Measurements from ENCODE around the gene ADCY10.
"Not testable (repeated sequence)": the region's sequence is repeated elsewhere in the genome, so short reads cannot be mapped to it uniquely, and the experiment has no call there.

The ADCY10 gene

DNA sequence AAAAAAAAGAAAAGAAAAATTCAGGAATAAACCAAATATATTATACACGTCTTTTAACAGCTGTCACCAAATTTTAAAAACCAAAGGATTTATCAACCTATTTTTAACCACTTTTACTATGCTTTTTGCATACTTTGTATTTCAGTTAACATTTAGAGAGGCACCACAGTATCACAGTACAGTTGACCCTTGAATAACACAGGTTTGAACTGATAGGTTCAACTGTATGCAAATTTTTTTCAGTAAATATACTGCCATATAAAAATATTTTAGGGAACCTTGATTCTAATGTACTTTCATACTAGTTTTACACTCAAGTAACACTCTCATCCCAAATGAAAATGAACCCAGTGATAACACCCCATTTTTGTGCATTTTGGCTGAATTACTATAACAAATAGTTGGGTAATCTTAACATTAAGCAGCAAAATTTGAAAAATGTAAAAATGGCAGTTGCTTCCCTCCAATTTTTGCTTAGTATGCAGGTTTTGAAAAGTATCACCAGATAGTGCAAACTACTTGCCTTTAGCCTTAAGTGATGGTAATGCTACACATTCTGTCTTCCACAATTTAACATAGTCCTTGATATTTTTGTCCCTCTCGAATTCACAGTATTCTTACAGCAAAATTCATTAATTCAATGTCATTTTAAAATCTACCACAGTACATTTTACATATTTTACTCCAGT lies 10.8 kb upstream of the ADCY10 start:
- peak; percentile 71 for DNase-seq

DNA sequence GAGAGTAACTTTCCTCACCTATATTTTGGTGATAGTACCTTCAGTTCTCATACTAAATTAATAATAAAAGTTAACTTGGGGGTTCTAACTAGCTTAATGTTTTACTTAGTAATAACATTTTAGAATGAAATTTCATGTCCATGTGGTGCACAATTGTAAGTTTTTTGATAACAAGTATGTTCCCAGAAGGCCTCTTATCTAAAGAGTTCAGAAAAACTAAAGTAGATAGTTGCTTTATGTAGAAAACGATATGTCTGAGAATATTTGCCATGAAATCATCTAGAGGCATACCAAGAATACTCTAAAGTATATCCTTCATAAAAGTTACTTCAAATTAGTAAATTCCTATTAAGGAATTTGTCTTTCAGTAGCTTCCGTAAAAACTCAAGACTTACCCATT lies 10.2 kb upstream of the ADCY10 start:
- no peak for DNase-seq

DNA sequence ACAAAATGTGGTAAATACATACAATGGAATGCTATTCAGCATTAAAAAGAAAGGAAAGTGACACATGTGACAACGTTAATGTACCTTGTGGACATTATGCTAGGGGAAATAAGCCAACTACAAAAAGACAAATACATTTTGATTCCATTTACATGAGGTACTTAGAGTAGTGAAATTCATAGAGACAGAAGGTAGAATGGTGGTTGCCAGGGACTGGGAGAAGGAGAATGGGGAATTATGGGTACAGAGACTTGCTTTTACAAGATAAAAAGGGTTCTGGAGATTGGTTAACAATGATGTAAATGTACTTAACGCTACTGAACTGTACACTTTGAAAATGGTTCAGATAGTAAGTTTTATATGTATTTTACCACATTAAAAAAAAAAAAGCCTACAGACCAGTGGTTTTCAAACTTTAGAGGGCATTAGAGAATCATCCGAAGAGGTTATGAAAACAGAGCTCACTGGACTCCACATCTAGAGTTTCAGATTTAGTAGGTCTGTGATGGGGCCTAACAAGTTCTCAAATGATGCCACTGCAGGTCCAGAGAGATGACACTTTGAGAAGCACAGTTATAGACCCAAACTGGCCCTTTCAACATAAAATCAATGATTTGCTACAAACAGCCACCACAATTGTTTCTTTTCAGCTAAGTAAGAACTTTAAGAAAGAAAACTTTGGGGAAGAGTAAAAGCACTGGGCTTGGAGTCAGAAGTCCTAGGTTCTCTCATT lies 9.6 kb upstream of the ADCY10 start:
- no peak for DNase-seq

- no peak for DNase-seq
These were observed 8.7 kb upstream of the ADCY10 start for GRCh38 chr1:167922611-167923074.

GRCh38 chr1:167922023-167922422 lies 8.1 kb upstream of the ADCY10 start:
- DNase-seq, result no peak

GRCh38 chr1:167916766-167917511 lies 3.0 kb upstream of the ADCY10 start:
- DNase-seq, result no peak

GRCh38 chr1:167915569-167915968 lies 1.6 kb upstream of the ADCY10 start:
- no peak for DNase-seq

- no peak for DNase-seq
These were observed 1.6 kb downstream of the ADCY10 start for GRCh38 chr1:167912294-167912693.

- DNase-seq, result no peak
These were observed 2.5 kb downstream of the ADCY10 start for GRCh38 chr1:167911413-167911812.

DNA sequence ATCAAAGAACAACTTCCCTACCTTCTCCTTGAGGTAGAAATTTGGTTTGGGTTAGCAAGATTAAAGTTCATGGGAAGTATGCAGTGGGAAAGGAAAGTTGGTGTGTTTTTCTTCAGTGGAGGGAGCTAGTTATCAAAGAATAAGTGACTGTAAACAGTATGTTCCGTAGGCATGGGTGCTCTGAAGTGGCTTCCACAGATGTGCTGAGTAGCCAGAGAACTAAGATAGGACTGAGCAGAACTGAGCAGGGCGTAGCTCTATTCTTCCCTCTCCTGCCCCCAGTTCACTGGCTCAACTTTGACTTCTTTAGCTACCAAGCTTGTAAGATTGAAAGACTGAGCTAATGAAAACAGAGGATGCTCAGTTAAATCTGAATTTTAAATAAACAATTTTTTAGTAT lies 3.4 kb downstream of the ADCY10 start:
- DNase-seq, result no peak

DNA sequence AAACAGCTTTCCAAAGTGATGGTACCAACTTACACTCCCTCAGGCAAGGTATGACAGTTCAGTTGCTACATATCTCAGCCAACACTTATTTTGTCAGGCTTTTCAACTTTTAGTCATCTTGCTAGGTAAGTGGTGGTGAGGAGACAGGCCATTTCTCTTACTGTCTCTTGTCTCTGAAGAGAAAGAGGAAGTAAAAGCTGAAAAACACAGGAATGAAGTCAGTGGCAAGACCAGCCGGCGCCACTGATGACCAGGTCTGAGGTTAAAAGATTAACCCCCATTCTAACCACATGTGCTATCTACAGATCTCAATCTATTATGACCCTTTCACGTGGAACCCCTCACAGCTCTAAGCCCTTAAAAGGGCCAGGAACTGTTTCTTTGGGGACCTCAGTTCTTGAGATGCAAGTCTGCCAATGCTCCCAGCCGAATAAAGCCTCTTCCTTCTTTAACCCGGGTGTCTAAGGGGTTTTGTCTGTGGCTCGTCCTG lies 4.2 kb downstream of the ADCY10 start:
- no peak for DNase-seq

GRCh38 chr1:167905671-167906070 lies 8.3 kb downstream of the ADCY10 start:
- DNase-seq, result no peak

DNA sequence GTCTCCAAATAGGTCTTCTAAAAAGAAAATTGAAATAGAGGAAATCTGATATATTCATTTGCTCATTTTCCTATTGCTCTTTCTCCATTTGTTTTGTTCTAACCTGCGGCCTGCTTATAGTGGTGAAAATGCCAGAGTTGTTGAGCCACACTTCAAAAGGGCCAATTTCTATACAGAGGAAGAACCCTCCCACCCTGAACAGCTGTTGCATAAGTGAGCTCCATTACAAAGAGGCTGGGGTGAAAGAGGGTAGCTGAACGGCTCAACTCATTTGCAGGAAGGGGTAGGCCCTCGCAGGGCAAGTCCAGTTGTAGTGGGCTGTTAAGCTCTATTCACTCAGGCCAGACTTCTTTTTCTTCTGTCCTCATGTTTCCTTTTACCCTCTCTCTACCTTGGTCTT lies 8.8 kb downstream of the ADCY10 start:
- no peak for DNase-seq

DNA sequence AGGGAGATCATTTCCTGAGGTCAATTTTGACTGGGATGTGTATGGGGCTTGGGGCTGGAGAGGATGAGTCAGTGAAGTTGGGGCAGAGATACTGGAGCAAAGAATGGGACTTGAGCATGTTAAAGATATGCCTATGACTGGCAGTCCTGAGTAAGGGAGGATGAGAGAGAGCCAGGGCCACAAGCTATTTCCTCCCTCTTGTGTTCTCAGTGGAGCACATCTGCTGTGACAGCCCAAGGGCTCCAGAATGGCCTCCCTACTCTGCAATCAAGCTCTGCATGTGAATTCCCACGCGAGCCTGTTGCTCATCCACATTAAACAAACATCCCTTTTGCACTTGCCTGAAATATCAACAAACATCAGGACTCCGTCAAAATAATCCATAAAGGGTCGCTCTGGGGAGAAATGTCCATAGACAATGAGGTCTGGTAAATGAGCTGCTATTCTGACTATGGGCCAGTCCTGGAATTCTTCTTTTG lies 9.2 kb downstream of the ADCY10 start:
- DNase-seq, result no peak

DNA sequence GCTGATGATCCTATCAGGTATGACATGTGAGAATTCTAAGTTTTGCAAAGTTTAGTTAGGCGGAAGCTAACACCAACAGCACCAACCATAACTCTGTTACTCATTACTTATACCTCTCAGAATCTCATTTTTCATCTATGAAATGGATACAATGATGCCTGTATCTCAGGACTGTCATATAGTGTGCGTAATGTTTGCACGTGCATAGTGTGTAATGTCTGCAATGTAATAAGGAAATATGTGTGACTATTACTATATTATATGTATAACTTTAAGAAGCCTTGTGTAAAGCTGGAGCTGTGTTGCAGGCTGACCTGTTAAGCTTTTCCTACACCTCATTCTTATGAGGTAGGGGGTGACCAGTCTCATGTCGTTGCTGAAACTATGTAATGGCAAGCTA lies 13.0 kb downstream of the ADCY10 start:
- DNase-seq, result no peak

DNA sequence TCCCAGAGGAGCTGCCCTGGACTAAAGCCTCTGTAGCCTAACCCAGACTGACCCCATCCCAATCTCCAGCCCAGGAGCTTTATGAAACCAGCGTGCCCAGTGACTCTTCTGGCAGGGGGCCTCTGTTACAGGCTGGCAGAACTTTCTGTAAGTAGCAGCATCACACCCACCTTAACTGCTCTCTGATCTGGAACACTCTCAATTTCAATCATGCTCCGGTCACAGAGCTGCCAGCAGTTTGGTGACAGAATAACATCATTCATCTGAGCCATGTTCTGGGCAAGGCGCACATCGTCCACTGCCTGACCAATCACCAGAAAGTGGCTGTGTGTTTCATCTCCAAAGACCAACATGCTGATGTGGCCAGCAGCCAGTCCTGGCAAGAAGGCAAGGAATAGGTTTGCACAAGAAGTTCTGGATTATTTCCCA lies 14.7 kb downstream of the ADCY10 start:
- DNase-seq, result no peak

DNA sequence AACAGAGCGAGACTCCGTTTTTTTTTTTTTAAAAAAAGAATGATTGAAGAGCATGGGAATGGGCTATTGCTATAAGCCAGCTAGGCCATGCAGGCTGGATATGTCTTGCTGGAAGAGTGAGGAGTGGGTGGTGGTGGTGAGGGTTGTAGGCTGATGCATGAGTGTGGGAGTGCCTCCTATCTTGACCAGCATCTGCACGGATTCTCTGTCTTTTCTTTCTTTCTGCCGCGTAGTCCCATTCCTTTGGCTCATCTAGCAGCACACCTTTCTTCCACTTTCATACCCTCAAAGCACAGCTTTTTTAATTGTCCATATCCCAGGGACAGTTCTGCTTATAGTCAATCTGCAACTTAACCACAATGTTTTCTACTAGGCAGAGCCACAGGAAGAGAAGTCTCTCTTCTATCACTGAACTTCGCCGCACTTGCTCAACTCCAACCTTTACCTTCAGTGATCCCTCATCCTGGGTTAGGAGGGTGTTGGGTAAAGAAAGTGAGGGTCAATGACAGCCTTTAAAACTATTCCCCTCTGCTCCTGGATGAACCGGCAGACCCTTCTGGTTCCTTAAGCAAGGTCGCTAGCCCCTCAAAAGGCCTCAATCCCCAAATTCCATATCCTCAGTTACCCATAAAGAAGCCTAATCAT lies 15.2 kb downstream of the ADCY10 start:
- no peak for DNase-seq

DNA sequence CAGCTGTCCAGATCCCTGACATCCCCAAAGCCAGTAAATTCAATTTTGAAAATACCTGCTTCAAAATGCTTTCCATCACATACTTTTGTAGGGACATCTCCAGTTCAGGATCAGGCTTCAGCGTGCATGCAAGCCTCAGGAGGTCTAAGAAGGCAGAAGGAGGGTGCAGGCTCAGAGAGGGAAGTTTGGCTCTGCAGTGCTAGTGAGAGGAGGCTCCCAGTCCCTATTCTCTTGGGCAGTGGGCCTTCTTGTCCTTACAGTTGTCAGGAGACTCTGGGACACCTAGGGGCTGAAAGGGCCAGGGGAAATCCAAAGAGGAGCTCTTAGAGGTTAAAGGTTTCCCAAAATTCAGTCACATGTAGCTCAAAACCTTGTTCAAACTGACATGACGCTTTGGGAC lies 20.1 kb downstream of the ADCY10 start:
- DNase-seq, result no peak

DNA sequence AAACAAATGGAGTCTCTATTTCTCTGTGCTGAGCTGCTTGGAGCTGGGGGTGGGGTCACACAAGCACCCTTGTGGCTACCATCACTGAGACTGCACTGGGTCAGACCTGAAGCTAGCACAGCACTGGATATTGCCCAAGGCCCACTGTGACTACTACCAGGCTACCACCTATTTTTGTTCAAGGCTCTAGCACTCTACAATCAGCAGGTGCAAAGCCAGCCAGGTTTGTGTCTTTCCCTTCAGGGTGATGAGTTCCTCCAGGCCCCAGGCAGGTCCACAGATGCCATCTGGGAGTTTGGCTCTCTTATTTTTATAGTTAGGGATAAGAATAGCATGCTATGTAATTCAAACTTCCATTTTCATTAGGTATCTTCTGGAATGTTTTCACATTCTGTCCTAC lies 23.5 kb downstream of the ADCY10 start:
- DNase-seq, result no peak

DNA sequence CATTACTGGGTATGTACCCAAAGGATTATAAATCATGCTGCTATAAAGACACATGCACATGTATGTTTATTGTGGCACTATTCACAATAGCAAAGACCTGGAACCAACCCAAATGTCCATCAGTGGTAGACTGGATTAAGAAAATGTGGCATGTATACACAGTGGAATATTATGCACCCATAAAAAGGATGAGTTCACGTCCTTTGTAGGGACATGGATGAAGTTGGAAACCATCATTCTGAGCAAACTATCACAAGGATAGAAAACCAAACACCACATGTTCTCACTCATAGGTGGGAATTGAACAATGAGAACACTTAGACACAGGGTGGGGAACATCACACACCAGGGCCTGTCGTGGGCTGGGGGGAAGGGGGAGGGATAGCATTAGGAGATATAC lies 26.7 kb downstream of the ADCY10 start:
- not testable (repeated sequence) for DNase-seq

GRCh38 chr1:167882376-167882775 lies 31.6 kb downstream of the ADCY10 start:
- DNase-seq, result no peak

DNA sequence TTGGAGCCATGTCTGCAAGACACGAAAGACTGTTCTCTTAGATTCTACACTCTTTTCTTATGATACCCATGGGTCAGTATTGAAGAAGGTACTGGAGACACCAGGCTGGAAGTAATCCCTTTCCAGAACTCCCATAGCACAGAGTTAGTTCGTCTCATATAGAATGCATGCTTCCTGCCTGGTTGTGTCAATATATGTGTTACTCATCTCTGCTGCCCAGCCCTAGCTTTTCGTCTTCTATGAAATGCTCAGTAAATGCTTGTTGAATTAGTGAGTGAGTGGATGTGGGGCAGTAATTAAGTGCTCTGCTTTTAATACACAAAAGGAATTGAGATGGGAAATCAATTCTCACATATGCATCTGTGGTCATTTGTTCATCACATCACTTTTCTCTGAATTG lies 32.1 kb downstream of the ADCY10 start:
- no peak for DNase-seq

GRCh38 chr1:167881069-167881468 lies 32.9 kb downstream of the ADCY10 start:
- no peak for DNase-seq

Data from NCI-H526 treated with DMSO at 0.1 percent for 48 hours (cell line).